IMR-90 (cell line): Measurements from ENCODE around the gene FBXO3. TPM values are rescaled to one million over a fixed set of nuclear protein-coding genes. Genes with fewer than 3 reads are reported as not detected.

Experiments
- ATAC-seq: fragments of 200-7000 bp; cut with Tn5 transposase; 2 replicates; pipeline ENCODE4 v1.9.1; 2020; ENCODE audit warnings: low read depth, mild to moderate bottlenecking, moderate library complexity
- BruUV-seq: library from RNA; stranded (reverse); fragments of 400-500 nt; replicated peaks from 2 replicates; lab custom pipeline; 2021; lab: Mats Ljungman, UMichigan
- CTCF ChIA-PET: fragments of 300-600 bp; formaldehyde crosslinking; extraction: SDS; loops from one replicate; lab custom pipeline; 2021; ENCODE audit warnings: antibody characterized with exemption; lab: Yijun Ruan, JAX
- POLR2A ChIA-PET: fragments of 300-600 bp; sonication (Branson Sonifier 250); formaldehyde crosslinking; loops from one replicate; lab custom pipeline; 2022; ENCODE audit warnings: antibody characterized with exemption; ENCODE audit not compliant: unreplicated experiment; lab: Charles Lee
- DNase-seq: peaks from one replicate; pipeline ENCODE4 v3.0.0; 2013
- H2AFZ ChIP-seq: replicated peaks from 2 replicates; pipeline ENCODE3; 2013; ENCODE audit warnings: low read length, mild to moderate bottlenecking; ENCODE audit not compliant: poor library complexity
- H2AK5ac ChIP-seq: 2 replicates; pipeline ENCODE4 v1.6.1; 2013; ENCODE audit warnings: low read depth, low read length, inconsistent platforms
- H2AK9ac ChIP-seq: replicated peaks from 2 replicates; pipeline ENCODE3; 2013; ENCODE audit warnings: mild to moderate bottlenecking, low read depth, low read length, moderate library complexity; ENCODE audit not compliant: poor library complexity
- H2BK120ac ChIP-seq: 2 replicates; pipeline ENCODE4 v1.6.1; 2013; ENCODE audit warnings: low read depth, low read length, inconsistent platforms
- H2BK15ac ChIP-seq: 3 replicates; pipeline ENCODE4 v1.6.1; 2013; ENCODE audit warnings: low read depth, low read length, inconsistent platforms
- H2BK20ac ChIP-seq: 2 replicates; pipeline ENCODE4 v1.6.1; 2013; ENCODE audit warnings: low read depth, mild to moderate bottlenecking, inconsistent platforms, low read length, moderate library complexity
- H2BK5ac ChIP-seq: 2 replicates; pipeline ENCODE4 v1.6.1; 2013; ENCODE audit warnings: mild to moderate bottlenecking, low read depth, low read length, inconsistent platforms; ENCODE audit not compliant: poor library complexity, severe bottlenecking
- H3K14ac ChIP-seq: replicated peaks from 2 replicates; pipeline ENCODE4 v1.6.1; 2013; ENCODE audit warnings: low read depth, low read length, inconsistent platforms
- H3K18ac ChIP-seq: 2 replicates; pipeline ENCODE4 v1.6.1; 2013; ENCODE audit warnings: low read depth, low read length, control low read depth
- H3K23ac ChIP-seq: 2 replicates; pipeline ENCODE4 v1.6.1; 2013; ENCODE audit warnings: low read depth, low read length, inconsistent platforms
- H3K27ac ChIP-seq: 2 replicates; pipeline ENCODE4 v1.5.1; 2013; ENCODE audit warnings: mild to moderate bottlenecking, control low read depth, low read length; ENCODE audit not compliant: insufficient read depth
- H3K27me3 ChIP-seq: 2 replicates; pipeline ENCODE4 v1.6.1; 2013; ENCODE audit warnings: low read length; ENCODE audit not compliant: control insufficient read depth, insufficient read depth
- H3K36me3 ChIP-seq: 2 replicates; pipeline ENCODE4 v1.6.1; 2013; ENCODE audit warnings: low read length, mixed read lengths; ENCODE audit not compliant: control insufficient read depth, insufficient read depth
- H3K4ac ChIP-seq: 2 replicates; pipeline ENCODE4 v1.6.1; 2013; ENCODE audit warnings: low read depth, low read length, inconsistent platforms
- H3K4me1 ChIP-seq: 2 replicates; pipeline ENCODE4 v1.6.1; 2013; ENCODE audit warnings: low read length, mixed read lengths; ENCODE audit not compliant: control insufficient read depth, insufficient read depth
- H3K4me2 ChIP-seq: 2 replicates; pipeline ENCODE4 v1.6.1; 2013; ENCODE audit warnings: low read depth, mild to moderate bottlenecking, control low read depth, low read length, moderate library complexity
- H3K4me3 ChIP-seq: 2 replicates; pipeline ENCODE4 v1.5.1; 2013; ENCODE audit warnings: low read depth, mild to moderate bottlenecking, control low read depth, low read length, moderate library complexity; ENCODE audit not compliant: insufficient read depth
- H3K56ac ChIP-seq: 2 replicates; pipeline ENCODE4 v1.6.1; 2013; ENCODE audit warnings: low read length, inconsistent platforms; ENCODE audit not compliant: insufficient read depth; ENCODE audit errors: extremely low read depth
- H3K79me1 ChIP-seq, 2 experiments: 2 replicates each; pipeline ENCODE4 v1.6.1; 2013; ENCODE audit warnings: low read length in 2 of 2, inconsistent platforms in 1 of 2, low read depth in 1 of 2
- H3K9ac ChIP-seq: 2 replicates; pipeline ENCODE4 v1.6.1; 2013; ENCODE audit warnings: low read depth, low read length, control low read depth
- H3K9me1 ChIP-seq: 2 replicates; pipeline ENCODE4 v1.6.1; 2013; ENCODE audit warnings: low read length, inconsistent platforms; ENCODE audit not compliant: insufficient read depth
- H3K9me3 ChIP-seq: 2 replicates; pipeline ENCODE4 v1.6.1; 2013; ENCODE audit warnings: low read length; ENCODE audit not compliant: control insufficient read depth, insufficient read depth
- H4K20me1 ChIP-seq: 2 replicates; pipeline ENCODE4 v1.6.1; 2013; ENCODE audit warnings: low read length, inconsistent platforms; ENCODE audit not compliant: insufficient read depth
- H4K5ac ChIP-seq: 2 replicates; pipeline ENCODE4 v1.6.1; 2013; ENCODE audit warnings: mild to moderate bottlenecking, low read depth, low read length, control low read depth
- H4K8ac ChIP-seq, 2 experiments: 2 replicates each; pipeline ENCODE4 v1.6.1; 2013; ENCODE audit warnings: low read depth in 2 of 2, low read length in 2 of 2, control low read depth in 1 of 2, inconsistent platforms in 1 of 2
- H4K91ac ChIP-seq: 2 replicates; pipeline ENCODE4 v1.6.1; 2013; ENCODE audit warnings: low read depth, low read length, inconsistent platforms; ENCODE audit not compliant: insufficient read depth
- CEBPB ChIP-seq: IDR thresholded peaks from 2 replicates; pipeline ENCODE4 v1.6.1; 2012; ENCODE audit warnings: low read depth, low read length, improper control_type of control experiment
- CHD1 ChIP-seq: IDR thresholded peaks from 2 replicates; pipeline ENCODE4 v1.6.1; 2012; ENCODE audit warnings: low read depth, low read length, improper control_type of control experiment
- FOS ChIP-seq: fragments of 150-350 bp; IDR thresholded peaks from 2 replicates; pipeline ENCODE4 v1.6.1; 2016; ENCODE audit warnings: low read depth, low read length
- MAZ ChIP-seq: IDR thresholded peaks from 2 replicates; pipeline ENCODE4 v1.6.1; 2012; ENCODE audit warnings: low read depth, mild to moderate bottlenecking, low read length, improper control_type of control experiment, moderate library complexity, borderline replicate concordance
- MXI1 ChIP-seq: IDR thresholded peaks from 2 replicates; pipeline ENCODE4 v1.6.1; 2012; ENCODE audit warnings: low read depth, mild to moderate bottlenecking, low read length, moderate library complexity, borderline replicate concordance
- RAD21 ChIP-seq: IDR thresholded peaks from 2 replicates; pipeline ENCODE4 v1.6.1; 2012; ENCODE audit warnings: low read length, improper control_type of control experiment
- RFX5 ChIP-seq: IDR thresholded peaks from 2 replicates; pipeline ENCODE4 v1.8.0; 2012; ENCODE audit warnings: low read depth, mild to moderate bottlenecking, low read length, moderate library complexity
- SMC3 ChIP-seq: fragments of 150-350 bp; IDR thresholded peaks from 2 replicates; pipeline ENCODE4 v1.6.1; 2016; ENCODE audit warnings: low read depth, mild to moderate bottlenecking, antibody characterized with exemption, low read length, moderate library complexity
- WGBS, 2 experiments: methylation state at CpG; one replicate each; pipeline versions ENCODE4 v1.1.5 to v1.1.7; 2013; ENCODE audit warnings: missing lambda C conversion rate in 2 of 2; ENCODE audit not compliant: insufficient read length in 1 of 2; ENCODE audit errors: extremely low coverage in 2 of 2; 5-methylcytosine and 5-hydroxymethylcytosine counted together
- dilution Hi-C: fragments of 300-500 bp; cut with HindIII; formaldehyde crosslinking; loops from one replicate; pipeline ENCODE4 v1.14.3; 2018; ENCODE audit warnings: low sequenced_read_pairs; ENCODE audit not compliant: unreplicated experiment
- in situ Hi-C: fragments of 300-500 bp; cut with MboI; formaldehyde crosslinking; loops from 3 replicates; pipeline ENCODE4 v1.14.3; 2019; ENCODE audit warnings: low sequenced_read_pairs, inconsistent platforms, mixed read lengths
- intact Hi-C: fragments of 100-400 bp; cut with micrococcal nuclease; formaldehyde crosslinking; loops from 2 replicates; pipeline ENCODE4 v1.10.0; 2022
- polyA plus RNA-seq, 3 experiments: library from polyadenylated mRNA; depleted of rRNA; stranded (reverse); fragments of >200 nt; gene quantifications; 2 replicates each; pipeline ENCODE4 v1.2.3, GENCODE V29; 2012; ENCODE audit warnings: low replicate concordance in 1 of 3
- total RNA-seq: library from RNA; depleted of rRNA; stranded (reverse); fragments of >200 nt; gene quantifications from 2 replicates; pipeline ENCODE4 v1.2.3, GENCODE V29; 2012
- TF ChIP-seq, protein P1 (sequence below): conservative IDR thresholded peaks from 2 replicates; pipeline ENCODE4 v1.5.1; 2012; ENCODE audit warnings: mild to moderate bottlenecking, low read depth, low read length, improper control_type of control experiment

FBXO3 gene
- total and polyA plus RNA-seq, 2 of the 4 experiments (the other 2 are of a cell fraction) = 26.2 to 51.1 TPM

DNA sequence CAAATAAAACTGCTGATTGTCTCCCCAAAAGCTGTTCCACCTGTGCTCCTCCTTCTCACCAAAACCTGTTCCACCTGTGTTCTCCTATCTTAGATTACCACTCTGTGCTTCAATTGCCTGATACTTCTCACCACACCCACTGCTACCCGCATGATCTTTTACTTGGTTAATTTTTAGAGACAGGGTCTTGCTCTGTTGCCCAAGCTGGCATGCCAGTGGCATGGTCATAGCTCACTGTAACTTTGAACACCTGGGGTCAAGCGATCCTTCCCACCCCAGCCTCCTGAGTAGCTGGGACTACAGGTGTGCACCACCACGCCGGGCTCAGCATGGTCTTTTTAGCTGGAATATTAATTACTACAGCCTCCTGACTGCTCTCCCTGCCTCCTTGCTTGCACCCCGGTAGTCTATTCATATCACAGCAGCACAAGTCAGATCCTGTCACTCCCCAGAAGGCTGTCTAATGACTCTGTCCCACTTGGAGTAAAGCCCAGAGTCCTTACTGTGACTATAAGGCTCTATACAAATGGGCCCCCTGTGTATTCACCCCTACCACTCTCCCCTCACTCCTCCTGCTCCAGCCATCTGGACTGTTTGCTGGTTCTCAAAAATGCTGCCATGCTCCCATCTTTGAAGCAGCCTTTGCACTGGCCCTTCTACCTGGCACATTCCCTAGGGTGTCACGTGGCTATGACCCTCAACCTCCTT is 77.2 kb downstream of the FBXO3 start:
- Histone ChIP-seq H4K91ac (no peak overlapping the region), H4K5ac (no peak overlapping the region), H2AK5ac (peak overlapping the region; percentile 63; the same call in 1 of the 2 replicates), H3K14ac (no peak overlapping the region), H3K56ac (no peak overlapping the region), H3K36me3 (no peaks in the 10 kb centered on the region), H3K18ac (no peak overlapping the region), H3K4me1 (peaks cover 26% of the 10 kb centered on the region), H2BK120ac (peak overlapping the region; percentile 37; the same call in 1 of the 2 replicates), H3K9me3 (no peaks in the 10 kb centered on the region), H3K79me1 (peaks cover 0 to 41% of the 10 kb centered on the region in 2 experiments; a peak in 2 of 4 replicates), H3K4me2 (no peak overlapping the region), H2BK20ac (peak overlapping the region; percentile 26; the same call in 1 of the 2 replicates), H3K4me3 (no peak overlapping the region), H2AK9ac (peak overlapping the region; percentile 47), H3K27ac (no peak overlapping the region), H2BK15ac (0 out of 3 replicates have a peak overlapping the region, but pooled peaks have one; percentile 44), H3K23ac (no peak overlapping the region), H3K27me3 (no peaks in the 10 kb centered on the region), H2AFZ (peak overlapping the region; percentile 0), H3K9ac (no peak overlapping the region), H4K8ac (no peak overlapping the region; a peak in 1 of 4 replicates), H3K4ac (peak overlapping the region; percentile 66), H3K9me1 (peaks cover 32% of the 10 kb centered on the region), H2BK5ac (no peak overlapping the region), H4K20me1 (peaks cover 4% of the 10 kb centered on the region; the same call in 1 of the 2 replicates)
- no peak for TF ChIP-seq MAZ
- no peak for TF ChIP-seq MXI1
- TF ChIP-seq SMC3 = no peak
- no peak for TF ChIP-seq RFX5
- TF ChIP-seq, protein P1, sequence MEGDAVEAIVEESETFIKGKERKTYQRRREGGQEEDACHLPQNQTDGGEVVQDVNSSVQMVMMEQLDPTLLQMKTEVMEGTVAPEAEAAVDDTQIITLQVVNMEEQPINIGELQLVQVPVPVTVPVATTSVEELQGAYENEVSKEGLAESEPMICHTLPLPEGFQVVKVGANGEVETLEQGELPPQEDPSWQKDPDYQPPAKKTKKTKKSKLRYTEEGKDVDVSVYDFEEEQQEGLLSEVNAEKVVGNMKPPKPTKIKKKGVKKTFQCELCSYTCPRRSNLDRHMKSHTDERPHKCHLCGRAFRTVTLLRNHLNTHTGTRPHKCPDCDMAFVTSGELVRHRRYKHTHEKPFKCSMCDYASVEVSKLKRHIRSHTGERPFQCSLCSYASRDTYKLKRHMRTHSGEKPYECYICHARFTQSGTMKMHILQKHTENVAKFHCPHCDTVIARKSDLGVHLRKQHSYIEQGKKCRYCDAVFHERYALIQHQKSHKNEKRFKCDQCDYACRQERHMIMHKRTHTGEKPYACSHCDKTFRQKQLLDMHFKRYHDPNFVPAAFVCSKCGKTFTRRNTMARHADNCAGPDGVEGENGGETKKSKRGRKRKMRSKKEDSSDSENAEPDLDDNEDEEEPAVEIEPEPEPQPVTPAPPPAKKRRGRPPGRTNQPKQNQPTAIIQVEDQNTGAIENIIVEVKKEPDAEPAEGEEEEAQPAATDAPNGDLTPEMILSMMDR = no peak
- TF ChIP-seq FOS = no peak
- TF ChIP-seq CHD1 = no peak
- TF ChIP-seq CEBPB = no peak
- no peak for TF ChIP-seq RAD21
- in situ Hi-C loops (no loop called here), intact Hi-C loops (no loop called here), dilution Hi-C loops (no loop called here)
- 29% methylated on average over 1 of the region's 6 CpGs; no CpG with 5 or more reads in 1 of the 2 experiments for WGBS, 2 experiments
- DNase-seq (no peak), ATAC-seq (no peak)
- ChIA-PET POLR2A (no interaction called here), CTCF (no interaction called here)
- no TSS peak for BruUV-seq
